ENCODE results near the gene VN1R5.

The VN1R5 gene

DNA sequence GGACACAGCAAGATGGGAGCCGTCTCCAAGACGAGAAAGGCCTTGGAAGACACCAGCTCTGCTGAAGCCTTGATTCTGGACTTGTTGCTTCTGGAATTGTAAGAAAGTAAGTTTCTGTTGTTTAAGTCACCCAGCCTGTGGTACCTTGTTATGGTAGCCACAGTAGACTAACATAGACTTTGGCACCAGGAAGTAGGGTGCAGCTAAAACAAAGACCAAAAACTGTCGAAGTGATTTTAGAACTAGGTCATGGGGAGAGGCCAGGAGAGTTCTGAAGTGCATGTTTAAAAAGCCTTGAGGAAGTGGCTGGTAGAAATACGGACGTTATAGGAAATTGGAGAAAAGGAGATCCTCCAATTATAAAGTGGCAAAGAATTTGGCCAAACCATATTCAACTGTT lies 47.3 kb downstream of the VN1R5 start:
- DNase-seq, result no peak

DNA sequence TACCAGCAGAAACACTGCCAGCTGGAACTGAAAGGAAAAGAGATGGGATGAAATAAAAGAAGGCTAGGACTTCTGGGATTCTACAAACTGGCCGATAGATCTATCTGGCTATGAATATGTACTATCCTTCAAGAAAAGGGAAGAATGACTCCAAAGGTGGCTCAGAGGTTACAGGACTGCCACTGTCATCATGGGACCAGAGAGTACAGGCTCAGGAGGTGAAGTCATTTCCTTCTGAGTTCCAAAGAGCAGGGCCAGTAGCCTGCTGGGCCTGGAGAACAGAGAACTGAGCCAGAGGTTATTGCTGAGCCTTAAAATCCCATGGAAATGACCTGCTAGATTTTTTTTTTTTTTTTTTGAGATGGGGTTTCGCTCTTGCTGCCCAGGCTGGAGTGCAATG lies 48.2 kb downstream of the VN1R5 start:
- DNase-seq, result no peak
